Stomach (tissue), 4 donors: ENCODE results near the gene SLAMF6.

Experiments used
- CTCF ChIP-seq, 7 experiments: fragments of 450-650 bp in 4 of 7; fragments of 200-600 bp in 3 of 7; sonication (generic) in 3 of 7; IDR thresholded peaks; one replicate each; pipeline ENCODE4 v1.5.1; 2016 to 2019; ENCODE audit warnings: antibody characterized with exemption in 7 of 7, control low read depth in 2 of 7, mild to moderate bottlenecking in 1 of 7
- POLR2A ChIP-seq, 4 donors: fragments of 450-650 bp; IDR thresholded peaks; one replicate each; pipeline ENCODE4 v1.6.1; 2016; ENCODE audit warnings: antibody characterized with exemption in 4 of 4, control low read depth in 2 of 4, mild to moderate bottlenecking in 1 of 4, moderate library complexity in 1 of 4
- POLR2AphosphoS5 ChIP-seq, 3 donors: sonication (generic); formaldehyde crosslinking; IDR thresholded peaks; one replicate each; pipeline ENCODE4 v1.6.1; 2016; ENCODE audit warnings: antibody characterized with exemption in 3 of 3

- TF ChIP-seq POLR2AphosphoS5 (IDR thresholded peaks at IDR 0.05) (no peak), CTCF (IDR thresholded peaks at IDR 0.05) (peak in 2 of 7 experiments; percentile 22 to 23), POLR2A (IDR thresholded peaks at IDR 0.05) (no peak)
Observed at GRCh38 chr1:160494620-160495019, 28.4 kb downstream of the SLAMF6 start.
